PFSK-1 (cell line): ENCODE results near the gene PLEKHN1.
A peak's percentile ranks its signal among the peaks of the same experiment; 100 is the strongest.

Source experiments
- FOXP2 ChIP-seq: optimal IDR thresholded peaks from 2 replicates; pipeline ENCODE3; 2011; ENCODE audit warnings: borderline replicate concordance, control low read depth, inconsistent platforms; ENCODE audit not compliant: insufficient read depth; ENCODE audit errors: extremely low read length, extremely low read depth
- POLR2AphosphoS5 ChIP-seq: IDR thresholded peaks from 2 replicates; pipeline ENCODE4 v1.6.1; 2012; ENCODE audit warnings: low read depth, mild to moderate bottlenecking, control low read depth, low read length, moderate library complexity
- SIN3A ChIP-seq: IDR thresholded peaks from 2 replicates; pipeline ENCODE4 v1.6.1; 2012; ENCODE audit warnings: mild to moderate bottlenecking, low read length, moderate library complexity, borderline replicate concordance; ENCODE audit not compliant: insufficient read depth
- TAF1 ChIP-seq: IDR thresholded peaks from 2 replicates; pipeline ENCODE4 v1.6.1; 2012; ENCODE audit warnings: low read length, control low read depth, borderline replicate concordance; ENCODE audit not compliant: insufficient read depth
- TF ChIP-seq, protein P1 (sequence below), 2 experiments: IDR thresholded peaks; 2 replicates each; pipeline versions ENCODE4 v1.6.1 to v1.8.0; 2011 to 2012; ENCODE audit warnings: low read depth in 2 of 2, low read length in 2 of 2, control low read depth in 1 of 2, inconsistent platforms in 1 of 2, mild to moderate bottlenecking in 1 of 2, moderate library complexity in 1 of 2; ENCODE audit not compliant: insufficient read depth in 1 of 2

PLEKHN1 gene

GRCh38 chr1:938711-939489 lies 27.4 kb upstream of the PLEKHN1 start:
- TF ChIP-seq POLR2AphosphoS5 (no peak), TAF1 (no peak), SIN3A (no peak), FOXP2 (no peak)
- TF ChIP-seq, protein P1, sequence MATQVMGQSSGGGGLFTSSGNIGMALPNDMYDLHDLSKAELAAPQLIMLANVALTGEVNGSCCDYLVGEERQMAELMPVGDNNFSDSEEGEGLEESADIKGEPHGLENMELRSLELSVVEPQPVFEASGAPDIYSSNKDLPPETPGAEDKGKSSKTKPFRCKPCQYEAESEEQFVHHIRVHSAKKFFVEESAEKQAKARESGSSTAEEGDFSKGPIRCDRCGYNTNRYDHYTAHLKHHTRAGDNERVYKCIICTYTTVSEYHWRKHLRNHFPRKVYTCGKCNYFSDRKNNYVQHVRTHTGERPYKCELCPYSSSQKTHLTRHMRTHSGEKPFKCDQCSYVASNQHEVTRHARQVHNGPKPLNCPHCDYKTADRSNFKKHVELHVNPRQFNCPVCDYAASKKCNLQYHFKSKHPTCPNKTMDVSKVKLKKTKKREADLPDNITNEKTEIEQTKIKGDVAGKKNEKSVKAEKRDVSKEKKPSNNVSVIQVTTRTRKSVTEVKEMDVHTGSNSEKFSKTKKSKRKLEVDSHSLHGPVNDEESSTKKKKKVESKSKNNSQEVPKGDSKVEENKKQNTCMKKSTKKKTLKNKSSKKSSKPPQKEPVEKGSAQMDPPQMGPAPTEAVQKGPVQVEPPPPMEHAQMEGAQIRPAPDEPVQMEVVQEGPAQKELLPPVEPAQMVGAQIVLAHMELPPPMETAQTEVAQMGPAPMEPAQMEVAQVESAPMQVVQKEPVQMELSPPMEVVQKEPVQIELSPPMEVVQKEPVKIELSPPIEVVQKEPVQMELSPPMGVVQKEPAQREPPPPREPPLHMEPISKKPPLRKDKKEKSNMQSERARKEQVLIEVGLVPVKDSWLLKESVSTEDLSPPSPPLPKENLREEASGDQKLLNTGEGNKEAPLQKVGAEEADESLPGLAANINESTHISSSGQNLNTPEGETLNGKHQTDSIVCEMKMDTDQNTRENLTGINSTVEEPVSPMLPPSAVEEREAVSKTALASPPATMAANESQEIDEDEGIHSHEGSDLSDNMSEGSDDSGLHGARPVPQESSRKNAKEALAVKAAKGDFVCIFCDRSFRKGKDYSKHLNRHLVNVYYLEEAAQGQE (IDR thresholded peaks at IDR 0.05; ENCODE audit: insufficient read depth in 1 of 2, low read depth in 2 of 2, low read length in 2 of 2), result no peak

DNA sequence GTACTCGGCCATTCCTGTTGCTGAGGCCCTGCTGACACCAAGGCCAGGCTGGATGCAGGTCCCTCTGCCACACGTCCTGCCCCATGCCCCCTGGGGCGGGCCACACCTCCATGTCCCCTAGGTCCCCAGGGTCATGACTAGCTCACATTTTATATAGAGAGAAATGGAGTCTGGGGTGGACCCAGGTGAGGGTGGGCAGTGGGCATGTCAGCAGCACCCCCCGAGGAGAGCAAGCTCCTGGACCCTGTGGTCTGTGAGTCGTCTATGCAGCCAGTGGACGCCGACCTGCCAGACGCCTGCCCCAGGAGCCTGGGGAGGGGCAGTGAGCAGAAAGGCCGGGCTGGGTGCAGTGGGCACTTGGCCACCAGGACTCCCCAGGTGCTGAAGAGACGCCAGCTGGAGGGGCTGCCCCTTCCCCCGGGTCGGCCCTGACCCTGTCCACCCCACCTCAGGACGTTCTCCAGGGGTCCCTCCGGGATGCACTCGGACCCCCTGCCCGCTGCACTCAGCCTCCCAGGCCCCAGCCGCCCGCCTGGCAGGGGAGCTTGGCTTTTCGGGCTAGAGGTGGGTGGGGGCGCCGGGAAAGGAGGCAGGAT lies 26.7 kb upstream of the PLEKHN1 start:
- TF ChIP-seq SIN3A, result no peak

- TF ChIP-seq SIN3A, result no peak
- no peak for TF ChIP-seq TAF1
- TF ChIP-seq POLR2AphosphoS5, result no peak
- TF ChIP-seq, protein P1 (IDR thresholded peaks at IDR 0.05; ENCODE audit: insufficient read depth in 1 of 2, low read depth in 2 of 2, low read length in 2 of 2), result peak in 1 of 2 experiments; percentile 36; a peak in 1 of 4 replicates
- no peak for TF ChIP-seq FOXP2
Measured at GRCh38 chr1:940107-941014, 25.9 kb upstream of the PLEKHN1 start.

GRCh38 chr1:941015-941587 lies 25.2 kb upstream of the PLEKHN1 start:
- TF ChIP-seq, protein P1 (IDR thresholded peaks at IDR 0.05; ENCODE audit: insufficient read depth in 1 of 2, low read depth in 2 of 2, low read length in 2 of 2), result no peak
- TF ChIP-seq TAF1 (no peak), FOXP2 (no peak), POLR2AphosphoS5 (no peak), SIN3A (no peak)

DNA sequence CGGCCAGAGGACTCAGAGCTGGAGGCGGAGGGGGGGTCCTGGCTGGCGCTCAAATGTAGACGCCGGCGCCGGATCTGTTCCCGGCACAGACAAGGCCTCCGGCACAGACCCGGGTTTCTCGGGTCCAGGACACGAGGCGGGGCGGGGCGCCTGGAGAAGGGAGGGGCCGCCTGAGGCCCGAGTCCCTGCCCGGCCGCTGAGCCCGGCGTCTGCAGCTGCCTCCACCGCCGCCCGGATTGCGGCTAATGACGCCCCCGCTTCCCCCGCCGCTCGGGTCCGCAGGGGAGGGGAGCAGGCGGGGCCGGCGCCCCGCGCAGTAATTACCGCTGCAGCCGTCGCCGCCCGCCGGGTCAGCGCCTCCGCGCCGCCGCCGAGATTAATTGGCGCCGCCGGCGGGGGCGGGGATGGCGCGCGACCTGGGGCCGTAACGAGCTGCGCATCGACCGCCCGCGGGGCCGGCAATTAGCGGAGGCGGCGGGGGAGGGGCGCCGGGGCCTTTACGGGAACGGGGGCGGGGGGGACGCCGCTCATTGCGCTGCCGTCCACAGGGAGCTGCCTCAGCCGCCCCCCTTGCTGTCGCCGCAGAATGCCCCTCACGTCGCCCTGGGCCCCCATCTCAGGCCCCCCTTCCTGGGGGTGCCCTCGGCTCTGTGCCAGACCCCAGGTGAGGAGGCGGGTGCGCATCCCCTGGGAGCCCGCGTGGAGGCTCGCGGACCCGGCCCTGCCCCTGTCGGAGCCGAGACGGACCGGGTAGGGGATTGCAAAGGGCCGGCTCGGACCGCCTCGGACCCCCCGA lies 24.5 kb upstream of the PLEKHN1 start:
- no peak for TF ChIP-seq TAF1
- TF ChIP-seq, protein P1 (IDR thresholded peaks at IDR 0.05; ENCODE audit: insufficient read depth in 1 of 2, low read depth in 2 of 2, low read length in 2 of 2), result 0 out of 4 replicates have a peak, but pooled peaks of 1 of the 2 experiments have one; percentile 17
